NB4 (cell line): ENCODE data around the gene DHX16.

Experiments used
- DNase-seq: peaks from one replicate; pipeline ENCODE4 v3.0.0; 2010; ENCODE audit warnings: low read depth
- H3K4me3 ChIP-seq: one replicate; pipeline ENCODE4 v1.5.1; 2011; ENCODE audit warnings: mild to moderate bottlenecking, low read depth, low read length, moderate library complexity
- CTCF ChIP-seq: IDR thresholded peaks from one replicate; pipeline ENCODE4 v1.5.1; 2012; ENCODE audit warnings: low read depth, low read length
- MAX ChIP-seq: IDR thresholded peaks from 2 replicates; pipeline ENCODE4 v1.6.1; 2011; ENCODE audit warnings: low read depth, low read length
- MYC ChIP-seq: IDR thresholded peaks from 2 replicates; pipeline ENCODE4 v1.6.1; 2011; ENCODE audit warnings: low read depth, low read length
- POLR2A ChIP-seq: IDR thresholded peaks from 2 replicates; pipeline ENCODE4 v1.6.1; 2011; ENCODE audit warnings: mild to moderate bottlenecking; ENCODE audit not compliant: insufficient read length; ENCODE audit errors: extremely low read depth

The DHX16 gene

DNA sequence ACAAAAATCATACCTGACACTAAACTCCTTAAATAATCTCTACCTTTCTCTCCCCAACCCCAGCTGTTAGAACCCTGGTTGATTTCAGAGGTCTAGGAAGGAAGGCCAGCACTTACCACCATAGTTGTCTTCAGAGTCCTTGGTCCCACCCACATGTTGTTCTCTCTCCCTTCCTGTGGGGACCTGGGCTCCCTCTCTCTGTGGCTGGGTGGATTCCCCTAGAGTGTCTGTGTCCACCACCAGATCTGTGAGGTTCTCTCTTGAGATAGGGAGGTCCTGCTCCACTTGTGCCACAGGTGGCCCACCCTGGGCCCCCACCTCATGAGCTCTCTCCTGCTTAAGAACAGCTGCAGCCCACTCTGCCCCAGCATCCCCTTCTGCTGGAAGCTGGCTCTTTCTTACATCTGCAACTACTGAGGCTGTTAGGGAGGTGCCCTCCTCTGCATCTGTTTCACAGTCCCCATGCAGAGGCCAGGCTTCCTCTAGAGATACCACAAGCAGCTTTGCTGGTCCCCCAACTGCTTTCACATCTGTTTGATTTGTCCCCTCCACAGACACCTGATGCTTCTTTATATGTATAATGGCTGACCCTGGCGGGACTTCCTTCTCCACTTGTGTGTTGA lies 39.1 kb upstream of the DHX16 start:
- TF ChIP-seq MAX (no peak), POLR2A (no peak), MYC (no peak), CTCF (no peak)
- DNase-seq = no peak

DNA sequence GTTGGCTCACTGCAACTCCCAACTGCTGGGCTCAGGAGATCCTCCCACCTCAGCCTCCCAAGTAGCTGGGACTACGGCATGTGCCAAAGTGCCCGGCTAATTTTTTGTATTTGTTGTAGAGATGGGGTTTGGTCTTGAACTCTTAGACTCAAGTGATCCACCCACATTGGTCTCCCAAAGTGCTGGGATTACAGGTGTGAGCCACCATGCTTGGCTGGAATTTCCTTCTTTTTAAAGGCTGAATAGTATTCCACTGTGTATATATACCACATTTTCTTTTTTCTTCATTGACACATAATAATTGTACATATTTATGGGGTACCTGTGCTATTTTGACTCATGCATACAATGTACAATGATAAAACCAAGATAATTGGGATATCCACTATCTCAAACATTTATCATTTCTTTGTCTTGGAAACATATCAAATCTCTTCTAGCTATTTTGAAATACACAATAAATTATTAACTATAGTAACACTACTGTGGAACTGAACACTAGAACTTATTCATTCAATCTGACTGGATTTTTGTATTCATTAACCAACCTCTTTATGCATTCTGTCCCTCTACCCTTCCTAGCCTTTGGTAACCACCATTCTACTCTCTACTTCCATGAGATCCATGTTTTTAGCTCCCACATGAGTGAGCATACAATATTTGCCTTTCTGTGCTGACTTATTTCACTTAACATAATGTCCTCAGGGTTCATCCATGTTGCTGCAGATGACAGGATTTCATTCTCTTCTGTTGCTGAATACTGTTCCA lies 36.5 kb upstream of the DHX16 start:
- H3K4me3 ChIP-seq = no peak overlapping the region
- TF ChIP-seq MYC = no peak
- TF ChIP-seq CTCF = no peak
- TF ChIP-seq POLR2A = no peak
- TF ChIP-seq MAX = no peak
- DNase-seq = no peak

More for the DNA sequence above, 39.1 kb upstream of the DHX16 start:
- no peak overlapping the region for H3K4me3 ChIP-seq

DNA sequence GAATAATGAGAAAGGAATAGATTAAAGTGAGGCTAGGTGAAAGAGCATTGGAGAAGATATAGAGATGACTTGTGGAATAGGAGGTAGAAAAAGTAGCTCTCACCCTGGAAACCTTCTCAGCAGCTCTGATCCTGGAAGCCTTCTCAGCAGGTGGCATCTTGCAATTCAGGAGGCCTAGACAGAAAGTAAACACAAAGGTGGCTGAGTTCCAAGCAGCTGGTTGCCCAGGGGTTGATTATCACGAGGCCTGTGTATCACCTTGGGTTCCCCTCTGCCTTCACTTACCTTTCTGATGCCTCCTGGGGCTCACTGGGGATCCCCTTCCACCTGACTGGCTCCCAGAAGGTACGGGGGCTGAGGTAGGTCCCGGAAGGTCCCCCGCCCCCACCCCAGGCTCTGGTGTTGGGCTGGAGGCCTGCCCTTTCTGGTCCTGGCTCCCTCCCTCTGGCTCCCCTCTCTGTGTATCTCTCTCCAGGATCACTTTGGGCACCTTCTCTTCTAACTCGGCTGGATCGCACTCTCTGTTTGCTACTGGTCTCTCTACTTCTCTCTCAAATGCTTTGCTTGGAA lies 34.6 kb upstream of the DHX16 start:
- no peak overlapping the region for H3K4me3 ChIP-seq
- no peak for DNase-seq
- TF ChIP-seq POLR2A (no peak), CTCF (no peak), MAX (no peak), MYC (no peak)

GRCh38 chr6:30705620-30706019 lies 32.8 kb upstream of the DHX16 start:
- no peak overlapping the region for H3K4me3 ChIP-seq
- DNase-seq = no peak
- TF ChIP-seq POLR2A (no peak), CTCF (no peak), MYC (no peak), MAX (no peak)

DNA sequence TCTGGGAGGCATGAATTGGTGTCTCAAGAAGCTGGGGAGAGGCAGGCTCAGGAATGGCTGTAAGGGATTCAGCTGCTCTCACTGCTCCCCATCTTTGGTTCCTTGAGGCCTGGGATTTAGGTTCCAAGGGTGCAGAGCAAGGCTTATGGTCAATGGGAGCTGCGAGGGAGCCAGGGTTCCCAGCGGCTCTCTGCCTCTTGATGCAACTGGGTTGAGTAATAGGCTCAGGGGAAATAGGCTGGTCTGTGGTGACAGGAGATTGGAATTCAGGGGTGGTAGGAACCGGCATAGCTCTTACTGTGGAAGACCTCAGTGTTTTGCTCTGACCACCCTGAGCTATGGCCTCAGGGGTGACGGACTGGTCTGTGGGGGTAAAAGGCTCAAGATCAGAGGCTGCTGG lies 31.0 kb upstream of the DHX16 start:
- no peak for DNase-seq
- TF ChIP-seq MYC (no peak), POLR2A (no peak), MAX (no peak), CTCF (no peak)
- no peak overlapping the region for H3K4me3 ChIP-seq
